ENCODE measurements around the gene NLK.
A peak's percentile ranks its signal among the peaks of the same experiment; 100 is the strongest.
"Not testable (repeated sequence)": the region's sequence is repeated elsewhere in the genome, so short reads cannot be mapped to it uniquely, and the experiment has no call there.

The NLK gene

GRCh38 chr17:28042657-28042720 lies at the start of gene NLK:
NLK (plus strand) TSS chr17:28042677; CDS start chr17:28042874, 197 bp downstream.
- no peak for DNase-seq

DNA sequence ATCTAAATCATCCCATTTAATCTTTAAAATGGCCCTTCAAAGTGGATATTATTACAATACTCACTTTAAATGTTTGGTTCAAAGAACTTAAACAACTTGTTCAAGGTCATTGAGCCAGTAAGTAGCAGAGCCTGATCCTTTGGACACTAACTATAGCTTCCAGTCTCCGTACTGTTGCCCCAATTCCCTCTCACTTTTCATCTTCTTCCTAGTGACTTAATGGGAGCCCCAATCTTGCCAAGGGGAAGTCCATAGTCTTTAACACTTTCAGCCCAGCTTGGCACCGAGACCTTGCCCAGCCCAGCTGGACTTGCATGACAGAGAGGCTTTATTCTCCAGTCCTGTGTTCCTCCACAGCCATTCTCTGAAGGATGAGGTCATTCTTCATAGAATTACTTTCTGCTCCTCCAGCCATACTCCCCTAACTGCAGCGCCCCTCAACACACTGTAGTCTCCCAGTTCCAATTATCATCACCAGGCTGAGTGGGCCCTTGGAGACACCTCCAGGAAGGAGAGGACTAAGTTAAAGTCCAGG lies 49.2 kb upstream of the NLK start:
- DNase-seq: no peak

GRCh38 chr17:27993723-27994310 lies 48.7 kb upstream of the NLK start:
- peak; percentile 6 for DNase-seq

- no peak for DNase-seq
These were observed 47.9 kb upstream of the NLK start for GRCh38 chr17:27994586-27994985.

GRCh38 chr17:27995554-27995953 lies 46.9 kb upstream of the NLK start:
- DNase-seq: no peak

GRCh38 chr17:27996202-27997043 lies 46.1 kb upstream of the NLK start:
- DNase-seq: no peak

GRCh38 chr17:27997044-27997401 lies 45.5 kb upstream of the NLK start:
- DNase-seq: no peak

DNA sequence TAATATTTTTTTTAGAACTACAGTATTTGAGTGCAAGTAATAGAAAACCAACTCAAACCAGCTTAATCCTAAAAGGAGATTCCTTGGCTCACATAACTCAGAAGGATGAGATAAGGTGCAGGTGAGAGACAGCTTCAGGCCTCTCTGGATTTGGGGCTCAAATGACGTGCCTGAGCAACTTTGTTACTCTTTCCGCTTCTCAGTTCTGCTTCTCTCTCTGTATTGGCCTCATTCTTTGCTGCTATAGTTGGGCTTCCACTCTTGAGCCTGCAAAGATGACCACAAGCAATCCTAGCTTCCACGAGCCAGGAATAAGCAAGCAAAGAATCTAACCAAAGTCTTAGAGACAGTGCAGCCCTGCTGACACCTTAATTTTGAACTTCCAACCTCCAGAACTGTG lies 45.0 kb upstream of the NLK start:
- DNase-seq: no peak

DNA sequence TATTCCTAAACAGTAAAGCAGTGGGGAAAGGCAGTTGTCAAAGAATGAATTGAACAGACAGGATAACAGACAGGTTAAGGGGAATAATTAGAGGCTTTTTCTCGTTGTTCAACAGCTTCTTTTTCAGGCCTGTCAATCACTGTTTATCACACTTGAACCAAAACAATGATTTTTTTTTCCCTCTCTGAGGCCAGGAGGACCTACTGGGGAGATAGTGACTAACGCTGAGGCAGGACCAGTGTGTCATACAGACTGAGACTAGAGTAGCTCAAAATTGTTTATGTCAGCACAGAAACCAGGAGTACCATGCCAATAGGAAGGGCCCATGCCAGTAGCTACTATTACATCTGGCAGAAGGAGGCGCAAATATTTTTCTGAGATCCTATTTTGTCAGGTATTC lies 41.3 kb upstream of the NLK start:
- DNase-seq: no peak

DNA sequence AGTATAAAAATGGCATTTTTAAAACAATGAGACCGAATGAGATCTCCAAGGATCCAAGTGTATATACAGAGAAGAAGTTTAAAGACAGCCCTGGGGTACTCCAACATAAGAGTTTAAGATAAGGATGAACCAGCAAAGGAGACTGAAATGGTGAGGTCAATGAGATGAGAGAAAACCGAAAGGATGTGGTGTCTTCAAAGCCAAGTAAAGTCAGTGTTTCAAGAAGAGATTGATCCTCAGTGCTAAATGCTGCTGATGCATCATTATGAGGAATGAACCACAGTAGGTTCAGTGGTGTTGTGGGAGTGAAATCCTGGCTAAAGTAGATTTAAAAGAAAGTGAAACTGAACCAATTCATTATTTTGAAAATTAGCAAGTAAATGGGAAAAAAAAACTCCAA lies 38.1 kb upstream of the NLK start:
- no peak for DNase-seq

DNA sequence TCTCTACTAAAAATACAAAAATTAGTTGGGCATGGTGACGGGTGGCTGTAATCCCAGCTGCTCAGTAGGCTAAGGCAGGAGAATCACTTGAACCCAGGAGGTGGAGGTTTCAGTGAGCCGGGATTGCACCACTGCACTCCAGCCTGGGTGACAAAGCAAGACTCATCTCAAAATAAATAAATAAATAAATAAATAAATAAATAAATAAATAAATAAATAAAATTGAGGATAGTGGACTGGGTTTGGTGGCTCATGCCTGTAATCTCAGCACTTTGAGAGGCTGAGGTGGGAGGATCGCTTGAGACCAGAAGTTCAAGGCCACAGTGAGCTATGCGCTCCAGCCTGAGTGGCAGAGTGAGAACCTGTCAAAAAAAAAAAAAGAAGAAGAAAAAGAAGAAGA lies 34.6 kb upstream of the NLK start:
- not testable (repeated sequence) for DNase-seq

DNA sequence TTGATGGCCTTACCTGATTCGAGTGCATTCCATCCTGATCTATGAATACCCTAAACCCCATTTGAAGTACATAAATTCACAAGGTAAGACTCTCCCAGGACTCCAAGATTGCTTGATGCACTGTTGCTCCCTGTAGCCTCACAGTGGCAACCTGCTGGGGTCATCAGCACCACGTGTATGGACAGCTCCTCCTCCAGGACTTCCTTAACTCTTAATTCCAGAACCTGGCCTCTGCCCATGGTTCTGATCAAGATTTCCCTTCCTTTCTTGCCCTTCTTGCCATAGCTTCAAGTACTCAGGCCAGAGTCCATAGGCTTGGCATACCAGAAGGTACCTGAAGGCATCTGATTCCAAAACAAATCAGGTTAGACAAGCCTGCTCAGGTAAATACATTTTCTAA lies 34.0 kb upstream of the NLK start:
- DNase-seq: peak; percentile 53

GRCh38 chr17:28010406-28010805 lies 32.1 kb upstream of the NLK start:
- no peak for DNase-seq

DNA sequence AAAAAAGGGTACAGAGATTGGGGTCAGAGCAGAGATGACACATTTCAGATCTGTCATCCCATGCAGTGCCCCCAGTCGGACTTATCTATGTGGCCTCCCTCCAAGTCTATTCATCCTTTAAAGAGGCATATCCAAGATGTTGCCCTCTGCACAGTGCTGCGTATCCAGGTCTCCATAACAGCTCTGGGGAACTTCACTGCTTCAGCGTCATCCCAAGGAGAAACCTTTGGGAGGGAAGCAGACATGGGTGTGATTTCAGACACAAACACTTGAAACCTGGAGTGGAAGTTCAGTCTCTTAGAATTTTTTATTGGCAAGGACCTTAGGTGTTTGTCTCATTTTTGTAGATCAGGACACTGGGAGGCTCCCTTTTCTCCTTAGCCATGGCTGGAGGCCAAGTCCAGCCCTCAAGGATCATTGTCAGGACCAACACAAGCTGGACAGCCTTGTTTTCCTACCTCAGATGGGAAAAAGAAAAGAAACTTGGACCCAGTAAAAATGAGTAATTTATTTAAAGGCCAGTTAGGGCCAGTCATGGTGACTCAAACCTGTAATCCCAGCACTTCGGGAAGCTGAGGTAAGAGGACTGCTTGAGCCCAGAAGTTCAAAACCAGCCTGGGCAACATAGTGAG lies 23.9 kb upstream of the NLK start:
- no peak for DNase-seq

DNA sequence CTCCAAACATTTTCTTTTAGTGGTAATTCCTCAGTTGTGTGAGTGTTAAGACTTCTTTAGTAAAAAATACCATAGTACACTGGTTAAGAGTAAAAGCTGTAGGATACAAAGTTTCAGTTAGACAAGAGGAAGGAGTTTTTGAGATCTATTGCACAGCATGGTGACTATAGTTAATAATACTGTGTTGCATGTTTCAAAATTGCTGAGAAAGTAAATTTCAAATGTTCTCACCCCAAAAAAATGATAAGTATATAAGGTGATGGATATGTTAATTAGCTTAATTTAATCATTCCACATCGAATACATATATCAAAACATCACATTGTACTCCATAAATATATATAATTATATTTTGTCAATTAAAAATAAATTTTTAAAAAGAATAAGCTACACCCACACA lies 22.0 kb upstream of the NLK start:
- no peak for DNase-seq

GRCh38 chr17:28029044-28029443 lies 13.4 kb upstream of the NLK start:
- no peak for DNase-seq

DNA sequence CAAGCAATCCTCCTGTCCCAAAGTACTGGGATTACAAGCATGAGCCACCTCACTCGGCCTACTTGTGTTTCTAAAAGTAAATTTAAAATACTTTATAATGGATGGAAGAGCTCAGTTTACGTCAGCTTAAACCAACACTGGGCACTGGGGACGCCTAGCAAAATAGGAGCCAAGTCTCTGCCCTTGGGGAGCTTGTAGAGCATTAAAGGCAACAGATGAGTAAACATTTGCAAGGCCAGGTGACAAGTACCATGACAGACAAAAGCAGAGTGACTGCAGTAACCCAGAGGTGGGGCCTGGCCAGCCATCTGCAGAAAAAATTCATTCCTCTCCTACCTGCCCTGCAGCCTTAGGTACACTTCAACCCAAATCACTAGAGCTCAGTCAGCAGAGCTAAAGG lies 12.1 kb upstream of the NLK start:
- no peak for DNase-seq

DNA sequence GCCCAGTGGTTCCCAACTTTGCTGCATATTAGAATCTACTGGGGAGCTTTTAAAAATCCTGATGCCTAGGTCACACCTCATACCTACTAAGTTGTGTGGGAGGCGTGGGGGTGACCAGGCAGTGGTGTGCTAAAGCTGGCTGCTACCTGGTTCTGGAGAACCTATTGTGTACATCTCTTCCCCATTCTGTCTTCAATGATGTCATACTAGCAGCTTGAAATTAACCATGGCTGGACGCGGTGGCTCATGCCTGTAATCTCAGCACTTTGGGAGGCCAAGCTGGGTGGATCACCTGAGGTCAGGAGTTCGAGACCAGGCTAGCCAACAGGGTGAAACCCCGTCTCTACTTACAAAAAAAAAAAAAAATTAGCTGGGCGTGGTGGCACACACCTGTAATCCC lies 11.3 kb upstream of the NLK start:
- no peak for DNase-seq

GRCh38 chr17:28033972-28034714 lies 8.3 kb upstream of the NLK start:
- DNase-seq: peak; percentile 82

DNA sequence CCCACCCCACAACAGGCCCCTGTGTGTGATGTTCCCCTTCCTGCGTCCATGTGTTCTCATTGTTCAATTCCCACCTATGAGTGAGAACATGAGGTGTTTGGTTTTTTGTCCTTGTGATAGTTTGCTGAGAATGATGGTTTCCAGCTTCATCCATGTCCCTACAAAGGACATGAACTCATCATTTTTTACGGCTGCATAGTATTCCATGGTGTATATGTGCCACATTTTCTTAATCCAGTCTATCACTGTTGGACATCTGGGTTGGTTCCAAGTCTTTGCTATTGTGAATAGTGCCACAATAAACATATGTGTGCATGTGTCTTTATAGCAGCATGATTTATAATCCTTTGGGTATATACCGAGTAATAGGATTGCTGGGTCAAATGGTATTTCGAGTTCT lies 7.0 kb upstream of the NLK start:
- DNase-seq: not testable (repeated sequence)

DNA sequence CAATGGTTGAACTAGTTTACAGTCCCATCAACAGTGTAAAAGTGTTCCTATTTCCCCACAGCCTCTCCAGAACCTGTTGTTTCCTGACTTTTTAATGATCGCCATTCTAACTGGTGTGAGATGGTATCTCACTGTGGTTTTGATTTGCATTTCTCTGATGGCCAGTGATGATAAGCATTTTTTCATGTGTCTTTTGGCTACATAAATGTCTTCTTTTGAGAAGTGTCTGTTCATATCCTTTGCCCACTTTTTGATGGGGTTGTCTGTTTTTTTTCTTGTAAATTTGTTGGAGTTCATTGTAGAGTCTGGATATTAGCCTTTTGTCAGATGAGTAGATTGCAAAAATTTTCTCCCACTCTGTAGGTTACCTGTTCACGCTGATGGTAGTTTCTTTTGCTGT lies 6.6 kb upstream of the NLK start:
- DNase-seq: not testable (repeated sequence)

DNA sequence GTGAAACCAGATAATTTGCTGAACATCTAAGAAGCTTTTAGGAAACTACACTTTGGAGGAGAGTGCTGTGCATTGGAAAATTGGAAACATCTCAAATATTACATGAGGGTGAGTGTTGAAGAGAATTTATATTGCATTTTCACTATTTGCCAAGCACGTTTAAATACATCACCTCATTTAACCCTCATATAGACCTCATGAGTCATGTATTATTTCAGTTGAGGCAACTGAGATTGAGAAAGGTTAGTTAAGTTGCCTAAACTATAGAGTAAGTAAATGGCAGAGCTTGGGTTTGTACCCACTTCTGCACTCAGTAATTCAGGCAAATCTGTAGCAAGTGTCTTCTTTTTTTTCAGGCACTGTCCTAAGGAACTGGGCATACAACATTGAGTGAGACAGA lies 3.7 kb upstream of the NLK start:
- DNase-seq: peak; percentile 23

GRCh38 chr17:28039251-28039650 lies 3.2 kb upstream of the NLK start:
- no peak for DNase-seq

DNA sequence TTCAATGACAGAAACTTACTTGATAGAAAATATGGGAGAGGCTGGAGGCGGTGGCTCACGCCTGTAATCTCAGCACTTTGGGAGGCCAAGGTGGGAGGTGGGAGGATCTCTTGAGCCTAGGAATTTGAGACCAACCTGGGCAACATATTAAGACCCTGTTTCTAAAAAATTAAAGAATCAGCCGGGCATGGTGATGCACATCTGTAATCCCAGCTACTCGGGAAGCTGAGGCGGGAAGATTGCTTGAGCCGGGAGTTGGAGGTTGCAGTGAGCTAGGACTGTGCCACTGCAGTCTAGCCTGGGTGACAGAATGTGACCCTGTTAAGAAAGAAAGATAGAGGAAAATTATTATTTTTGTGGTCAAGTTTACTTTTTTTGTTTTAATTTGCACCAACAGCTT lies 2.1 kb upstream of the NLK start:
- no peak for DNase-seq
